NK-92 (cell line): ENCODE results near the gene ORC3.

ENCODE experiments used
- DNase-seq: peaks from one replicate; lab custom pipeline; 2025; ENCODE audit not compliant: unreplicated experiment; lab: John Stamatoyannopoulos, UW

Gene ORC3

GRCh38 chr6:87589693-87590416, at the start of gene ORC3, which contains the start of gene RARS2:
ORC3 (plus strand) TSS chr6:87590135; CDS start chr6:87590169, 34 bp downstream.
RARS2 (minus strand) TSS chr6:87589987; CDS start chr6:87589957, 30 bp downstream.
- DNase-seq, result peak; percentile 60

DNA sequence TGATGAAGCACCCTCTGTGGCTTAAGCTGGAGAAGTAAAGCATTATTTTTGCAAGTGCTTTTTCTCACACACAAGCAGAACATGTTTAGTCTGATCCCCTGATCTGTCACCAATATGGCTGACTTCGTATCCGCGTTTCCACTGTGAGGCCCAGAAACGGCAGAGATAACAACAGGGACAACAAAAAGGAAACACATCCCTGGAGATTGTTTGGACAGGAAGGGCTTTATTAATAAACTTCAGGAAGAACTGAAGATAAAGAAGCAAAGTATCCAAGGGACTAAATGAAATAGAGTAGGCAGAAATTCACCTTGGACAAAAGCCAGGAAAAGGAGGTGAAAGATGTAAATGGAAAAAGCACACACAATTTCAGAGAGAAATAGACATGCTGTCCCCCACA, 49.4 kb upstream of the ORC3 start:
- no peak for DNase-seq

GRCh38 chr6:87541041-87541440, 48.9 kb upstream of the ORC3 start:
- DNase-seq, result no peak

GRCh38 chr6:87541744-87542143, 48.2 kb upstream of the ORC3 start:
- no peak for DNase-seq

GRCh38 chr6:87543696-87544473, 46.0 kb upstream of the ORC3 start:
- DNase-seq, result no peak

- no peak for DNase-seq
These were observed 45.5 kb upstream of the ORC3 start for GRCh38 chr6:87544474-87544735.

DNA sequence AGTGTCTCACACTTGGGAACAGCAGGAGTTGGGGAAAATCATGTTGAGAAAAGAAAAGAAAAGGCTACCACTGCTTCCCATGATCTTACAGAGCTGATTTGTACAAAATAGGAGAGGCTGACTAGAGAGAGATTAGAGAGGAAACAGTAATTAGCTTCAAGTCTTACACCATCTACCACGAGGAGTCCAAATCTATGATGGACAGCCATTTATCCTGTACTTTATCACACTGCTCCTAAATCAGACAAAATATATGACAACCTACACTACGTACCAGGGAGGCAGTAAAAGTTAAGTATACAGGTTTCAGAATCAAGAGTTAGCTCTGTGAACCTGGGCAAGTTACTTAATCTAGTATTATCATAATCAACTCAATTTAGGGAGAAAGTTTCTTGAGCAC, 38.1 kb upstream of the ORC3 start:
- no peak for DNase-seq

GRCh38 chr6:87553159-87553765, 36.7 kb upstream of the ORC3 start:
- DNase-seq, result no peak

GRCh38 chr6:87555506-87555905, 34.4 kb upstream of the ORC3 start:
- no peak for DNase-seq

DNA sequence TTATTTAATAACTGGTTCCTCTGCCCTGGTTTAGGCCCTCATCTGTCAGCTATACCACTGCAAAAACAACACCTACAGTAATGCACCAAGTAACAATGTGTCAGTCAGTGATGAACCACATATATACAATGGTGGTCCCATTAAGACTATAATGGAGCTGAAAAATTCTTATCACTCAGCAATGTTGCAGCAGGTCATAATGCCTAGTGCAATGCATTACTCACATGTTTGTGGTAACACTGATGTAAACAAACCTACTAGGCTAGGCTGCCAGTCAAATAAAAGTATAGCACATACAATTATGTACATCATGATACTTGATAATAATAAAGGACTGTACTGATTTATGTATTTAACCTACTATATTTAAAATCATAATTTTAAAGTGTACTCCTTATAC, 31.5 kb upstream of the ORC3 start:
- DNase-seq, result no peak

DNA sequence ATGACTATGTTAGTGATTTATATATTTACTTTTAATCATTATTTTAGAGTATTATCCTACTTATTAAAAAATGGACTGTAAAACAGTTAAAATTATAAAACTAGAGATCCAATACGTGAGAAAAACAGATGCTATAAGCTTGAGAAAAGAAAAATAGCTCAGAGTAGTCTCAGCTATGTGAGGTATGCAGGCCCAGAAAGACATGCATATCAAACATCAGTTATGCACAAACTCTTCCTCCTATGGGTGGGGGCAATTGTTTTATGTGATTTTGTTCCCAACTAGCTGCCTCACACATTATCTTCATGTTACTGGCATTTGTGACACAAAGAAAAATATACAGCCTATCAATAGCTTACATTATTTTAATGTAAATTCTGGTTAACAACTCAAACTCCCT, 28.9 kb upstream of the ORC3 start:
- DNase-seq, result no peak

GRCh38 chr6:87572021-87572420, 17.9 kb upstream of the ORC3 start:
- no peak for DNase-seq

DNA sequence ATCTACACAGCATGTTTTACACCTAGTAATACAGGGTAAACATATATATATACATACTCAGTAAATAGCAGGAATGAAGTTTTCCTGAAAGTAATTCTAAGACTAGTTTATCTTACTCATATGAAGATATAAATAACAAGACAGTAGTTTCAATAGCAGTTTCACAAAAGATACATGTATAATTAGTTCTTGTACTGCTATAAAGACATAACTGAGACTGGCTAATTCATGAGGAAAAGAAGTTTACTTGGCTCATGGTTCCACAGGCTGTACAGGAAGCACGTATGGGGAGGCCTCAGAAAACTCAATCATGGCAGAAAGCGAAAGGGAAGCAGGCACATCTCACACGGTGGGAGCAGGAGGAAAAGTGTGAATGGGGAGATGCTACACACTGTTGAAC, 17.1 kb upstream of the ORC3 start:
- no peak for DNase-seq

GRCh38 chr6:87573307-87574024, 16.5 kb upstream of the ORC3 start:
- no peak for DNase-seq

- DNase-seq, result no peak
These were observed 15.6 kb upstream of the ORC3 start for GRCh38 chr6:87574237-87574804.

GRCh38 chr6:87575423-87575822, 14.5 kb upstream of the ORC3 start:
- DNase-seq, result no peak

GRCh38 chr6:87583822-87584221, 6.1 kb upstream of the ORC3 start:
- no peak for DNase-seq

DNA sequence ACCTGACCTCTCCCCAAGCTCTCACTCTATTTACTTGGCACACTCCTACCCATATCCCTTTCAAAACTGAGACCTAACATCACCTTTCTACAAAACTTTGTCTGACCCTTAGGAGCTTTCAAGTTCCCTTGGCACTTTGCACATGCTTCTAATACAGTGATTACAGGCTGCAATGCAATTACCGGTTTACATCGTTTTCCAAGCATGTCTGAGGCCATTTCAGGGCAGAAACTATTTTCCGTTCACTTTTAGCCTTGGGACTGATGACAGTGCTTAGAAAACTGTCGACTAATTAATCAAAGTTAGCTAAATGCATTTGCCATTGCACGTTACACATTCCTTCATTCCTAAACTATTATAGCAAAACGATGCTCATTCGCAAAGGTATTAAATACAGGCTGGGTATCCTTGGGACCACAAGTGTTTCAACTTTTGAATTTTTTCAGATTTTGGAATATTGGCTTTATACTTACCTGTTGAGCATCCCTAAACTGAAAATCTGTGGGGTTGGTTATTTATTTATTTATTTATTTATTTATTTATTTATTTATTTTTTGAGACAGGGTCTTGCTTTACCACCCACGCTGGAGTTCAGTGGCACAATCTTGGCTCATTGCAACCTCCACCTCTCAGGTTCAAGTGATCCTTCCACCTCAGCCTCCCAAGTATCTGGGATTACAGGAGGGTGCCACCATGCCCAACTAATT, 3.4 kb upstream of the ORC3 start:
- no peak for DNase-seq

DNA sequence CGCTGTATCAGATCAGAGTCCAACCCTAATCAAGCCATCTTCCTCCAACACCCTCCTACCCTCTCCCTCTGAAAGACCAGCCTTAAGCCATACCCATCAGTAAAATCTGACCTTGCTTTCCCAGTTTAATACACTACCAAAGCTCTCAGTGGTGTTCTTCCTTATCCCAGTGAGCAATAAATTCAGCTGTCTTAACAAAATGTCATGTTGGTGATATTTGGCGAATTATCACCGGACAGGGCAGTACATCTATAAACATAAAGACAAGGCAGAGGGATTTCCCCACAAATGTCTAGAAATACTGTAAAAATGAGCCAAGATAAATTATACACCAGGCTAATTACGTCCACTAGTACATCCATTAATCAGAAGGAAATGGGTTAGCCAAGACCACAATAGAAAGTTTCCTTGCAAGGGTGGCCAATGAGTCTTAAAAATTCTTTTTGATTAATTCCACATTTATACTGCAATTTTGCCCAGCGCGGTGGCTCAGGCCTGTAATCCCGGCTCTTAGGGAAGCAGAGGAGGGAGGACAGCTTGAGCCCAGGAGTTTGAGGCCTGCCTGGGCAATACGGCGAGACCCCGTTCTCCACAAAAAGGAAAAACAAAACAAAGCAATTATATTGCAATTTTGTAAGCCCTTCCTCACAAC, 1.1 kb upstream of the ORC3 start:
- DNase-seq, result no peak

DNA sequence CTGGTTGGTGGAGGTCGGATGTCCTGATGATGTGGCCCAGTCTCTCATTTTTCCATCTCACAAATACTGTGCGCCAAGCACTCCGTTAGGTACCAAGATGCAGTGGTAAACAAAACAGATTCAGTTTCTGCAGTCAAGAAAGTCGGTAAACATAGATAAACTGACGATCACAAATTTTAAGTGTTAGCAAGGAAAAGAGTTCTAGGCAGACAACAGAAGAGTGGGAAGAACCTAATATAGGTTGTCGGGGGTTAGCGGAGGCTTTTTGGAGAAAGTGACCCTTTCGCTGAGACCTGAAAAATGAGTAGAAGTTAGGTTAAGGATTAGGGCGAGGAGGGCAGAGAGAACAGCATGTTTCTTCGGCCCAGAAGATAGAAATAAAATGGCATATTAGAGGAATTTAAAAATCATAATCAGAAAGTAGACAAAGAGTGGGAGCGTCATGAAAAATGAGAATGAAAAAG, 514 bp downstream of the ORC3 start:
- no peak for DNase-seq
